HG03354 (cell line): ENCODE results near the gene SEC31A.

Experiments used
- ATAC-seq: cut with Tn5 transposase; IDR thresholded peaks from one replicate; pipeline ENCODE4 v1.9.1; 2021; ENCODE audit warnings: mild to moderate bottlenecking; ENCODE audit not compliant: unreplicated experiment, poor library complexity, severe bottlenecking

SEC31A gene

GRCh38 chr4:82776925-82777542 is 113.9 kb downstream of the SEC31A start:
- no peak for ATAC-seq

DNA sequence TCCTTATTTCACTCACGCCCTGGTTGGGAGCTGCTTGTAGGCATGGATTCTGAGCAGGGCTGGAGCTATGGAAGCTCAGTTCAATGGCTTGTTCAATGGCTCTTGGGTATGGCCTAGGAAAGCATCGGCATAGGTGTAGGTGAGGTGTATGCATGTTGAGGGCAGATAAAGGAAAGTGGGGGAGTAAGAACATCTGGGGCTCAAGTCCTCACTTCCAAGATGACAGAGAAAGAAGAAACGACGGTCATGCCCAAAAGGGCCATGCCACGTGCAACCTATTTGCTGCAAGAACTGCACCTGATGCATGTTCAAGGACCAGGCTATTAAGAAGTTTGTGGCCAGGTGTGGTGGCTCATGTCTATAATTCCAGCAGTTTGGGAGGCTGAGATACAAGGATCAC is 115.7 kb downstream of the SEC31A start:
- ATAC-seq: no peak

- no peak for ATAC-seq
These were observed 116.2 kb downstream of the SEC31A start for GRCh38 chr4:82774711-82775171.

GRCh38 chr4:82773057-82773456 is 117.9 kb downstream of the SEC31A start:
- no peak for ATAC-seq

DNA sequence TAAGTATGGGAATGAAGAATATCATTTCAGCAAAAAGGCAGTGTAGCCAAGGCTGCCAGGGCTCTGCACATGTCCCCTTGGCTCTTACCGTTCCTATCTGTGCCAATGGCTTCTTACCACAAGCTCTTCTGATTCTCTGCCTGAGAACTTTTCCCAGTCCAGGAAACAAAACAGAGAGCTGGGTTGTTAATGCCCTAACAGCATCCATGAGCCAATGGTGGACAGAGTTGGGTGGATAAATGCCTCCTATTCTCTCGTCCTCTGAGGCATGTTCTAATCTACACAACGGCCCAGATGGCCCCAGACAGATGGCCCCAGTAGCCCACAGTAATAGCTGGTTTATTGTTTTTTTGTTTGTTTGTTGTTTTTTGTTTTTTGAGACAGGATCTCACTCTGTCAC is 120.3 kb downstream of the SEC31A start:
- no peak for ATAC-seq
